AG10803 (cell line): ENCODE measurements around the gene CALY.
"Not testable (repeated sequence)": the region's sequence is repeated elsewhere in the genome, so short reads cannot be mapped to it uniquely, and the experiment has no call there.

Experiments
- DNase-seq: peaks from one replicate; pipeline ENCODE4 v3.0.0; 2010; ENCODE audit warnings: low read depth
- H3K4me3 ChIP-seq: 2 replicates; pipeline ENCODE4 v1.5.1; 2011; ENCODE audit warnings: mild to moderate bottlenecking, low read length, control low read depth
- TF ChIP-seq, protein P1 (sequence below): conservative IDR thresholded peaks from 2 replicates; pipeline ENCODE4 v1.5.1; 2011; ENCODE audit warnings: mild to moderate bottlenecking, low read length, control low read depth, inconsistent platforms

Gene CALY

DNA sequence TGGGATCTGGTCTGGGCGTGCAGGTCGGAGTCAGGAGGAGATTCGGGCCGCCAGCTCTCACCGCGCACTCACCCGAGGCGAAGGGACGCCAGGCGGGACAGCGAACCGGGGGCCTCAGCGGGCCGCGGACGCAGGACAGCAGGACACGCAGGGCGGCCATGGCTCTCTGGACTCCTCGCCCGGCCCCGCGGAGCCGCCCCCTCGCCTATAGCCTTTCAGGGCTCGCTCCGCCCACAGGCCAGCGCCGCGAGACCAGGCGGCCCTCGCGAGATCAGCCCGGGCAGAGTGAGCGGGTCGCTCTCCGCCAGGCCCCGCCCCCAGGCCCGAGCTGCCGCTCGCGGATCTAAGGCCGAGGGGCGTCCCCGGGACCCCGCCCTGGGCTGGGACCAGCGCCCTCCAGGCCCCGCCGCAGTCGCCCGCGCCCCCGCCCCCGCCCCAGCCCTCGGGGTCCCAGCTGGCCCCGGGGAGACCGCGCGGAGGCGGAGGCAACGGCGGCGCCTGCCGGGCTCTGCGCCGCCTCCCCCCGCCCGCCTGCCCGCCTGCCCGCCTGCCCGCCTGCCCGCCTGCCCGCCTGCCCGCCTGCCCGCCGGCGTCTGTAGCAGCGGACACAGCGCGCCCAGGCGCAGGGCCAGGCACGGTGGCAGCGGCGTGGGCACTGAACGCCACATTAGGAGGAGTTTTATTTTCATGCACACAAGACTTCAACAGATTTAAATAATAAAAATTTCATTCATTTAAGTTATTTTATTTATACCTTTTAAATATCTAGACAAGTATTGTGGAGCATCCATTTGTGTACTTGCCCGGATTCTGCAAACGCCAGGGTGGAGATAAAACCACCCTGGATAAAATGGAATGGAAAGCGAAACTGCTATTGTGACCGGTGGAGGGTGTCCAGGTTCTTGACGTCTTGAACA is 36.7 kb upstream of the CALY start, which contains the start of gene ECHS1:
TSS of gene ECHS1 (minus strand) at position 181 of the 917 bp plus-strand sequence. CDS start at position 160, 21 bp downstream.
- peak; percentile 85 for DNase-seq
- H3K4me3 ChIP-seq, result peak within 1 kb of the TSS; percentile 78
- TF ChIP-seq, protein P1, sequence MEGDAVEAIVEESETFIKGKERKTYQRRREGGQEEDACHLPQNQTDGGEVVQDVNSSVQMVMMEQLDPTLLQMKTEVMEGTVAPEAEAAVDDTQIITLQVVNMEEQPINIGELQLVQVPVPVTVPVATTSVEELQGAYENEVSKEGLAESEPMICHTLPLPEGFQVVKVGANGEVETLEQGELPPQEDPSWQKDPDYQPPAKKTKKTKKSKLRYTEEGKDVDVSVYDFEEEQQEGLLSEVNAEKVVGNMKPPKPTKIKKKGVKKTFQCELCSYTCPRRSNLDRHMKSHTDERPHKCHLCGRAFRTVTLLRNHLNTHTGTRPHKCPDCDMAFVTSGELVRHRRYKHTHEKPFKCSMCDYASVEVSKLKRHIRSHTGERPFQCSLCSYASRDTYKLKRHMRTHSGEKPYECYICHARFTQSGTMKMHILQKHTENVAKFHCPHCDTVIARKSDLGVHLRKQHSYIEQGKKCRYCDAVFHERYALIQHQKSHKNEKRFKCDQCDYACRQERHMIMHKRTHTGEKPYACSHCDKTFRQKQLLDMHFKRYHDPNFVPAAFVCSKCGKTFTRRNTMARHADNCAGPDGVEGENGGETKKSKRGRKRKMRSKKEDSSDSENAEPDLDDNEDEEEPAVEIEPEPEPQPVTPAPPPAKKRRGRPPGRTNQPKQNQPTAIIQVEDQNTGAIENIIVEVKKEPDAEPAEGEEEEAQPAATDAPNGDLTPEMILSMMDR, result no peak

DNA sequence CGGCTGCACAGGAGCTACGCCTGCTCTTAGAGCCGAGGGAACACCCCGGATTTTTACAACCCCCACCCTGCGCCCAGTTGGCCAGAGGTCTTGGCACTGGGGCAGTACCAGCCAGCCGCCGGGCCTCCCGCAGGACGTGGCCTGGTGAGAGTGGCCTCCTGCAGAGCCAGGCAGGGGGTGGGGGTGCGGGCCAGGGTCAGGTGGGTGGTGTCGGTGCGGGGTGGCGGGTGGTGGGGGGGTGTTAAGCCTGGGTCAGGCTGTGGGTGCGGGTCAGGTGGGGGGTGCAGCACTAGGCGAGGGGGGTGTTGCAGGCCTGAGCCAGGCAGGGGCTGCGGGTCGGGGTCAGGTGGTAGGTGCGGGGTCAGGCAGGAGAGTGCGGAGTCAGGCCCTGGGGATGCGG is 35.8 kb upstream of the CALY start:
- H3K4me3 ChIP-seq, result peak overlapping the region; percentile 78
- no peak for DNase-seq
- TF ChIP-seq, protein P1, result no peak

DNA sequence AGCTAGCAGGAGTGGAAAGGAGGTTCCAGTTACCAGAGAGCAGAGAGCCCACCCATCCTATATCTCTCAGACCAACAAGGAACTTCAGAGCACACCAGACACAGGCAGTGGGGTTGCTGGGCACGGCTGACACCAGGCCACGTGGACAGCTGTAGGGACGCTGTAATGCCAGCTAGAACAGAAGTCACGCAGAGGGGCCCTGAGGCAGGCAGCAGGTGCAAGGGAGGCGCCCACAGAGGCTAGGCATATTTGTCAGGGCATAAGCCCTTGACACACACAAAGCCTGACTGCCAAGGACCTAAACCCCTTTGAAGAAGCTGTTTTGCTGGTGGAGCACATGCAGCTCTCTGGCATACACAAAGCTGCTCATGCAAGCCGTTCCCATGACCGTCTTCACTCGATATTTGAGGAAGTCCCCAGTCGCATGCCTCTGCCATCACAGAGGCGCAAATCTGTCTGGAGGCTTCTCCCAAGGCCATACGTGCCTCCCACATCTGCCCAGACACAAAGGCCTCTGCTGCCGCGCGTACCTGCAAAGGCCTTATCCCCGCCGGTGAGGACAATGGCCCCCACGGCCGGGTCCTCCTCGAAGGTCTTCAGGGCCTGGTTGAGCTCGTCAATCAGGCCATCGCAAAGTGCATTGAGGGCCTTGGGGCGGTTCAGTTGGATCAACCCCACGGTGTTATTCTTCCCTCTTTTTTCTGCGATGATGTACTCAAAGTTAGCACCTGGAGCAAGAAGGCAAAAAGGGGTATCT is 33.5 kb upstream of the CALY start:
- TF ChIP-seq, protein P1, result no peak
- DNase-seq, result no peak

DNA sequence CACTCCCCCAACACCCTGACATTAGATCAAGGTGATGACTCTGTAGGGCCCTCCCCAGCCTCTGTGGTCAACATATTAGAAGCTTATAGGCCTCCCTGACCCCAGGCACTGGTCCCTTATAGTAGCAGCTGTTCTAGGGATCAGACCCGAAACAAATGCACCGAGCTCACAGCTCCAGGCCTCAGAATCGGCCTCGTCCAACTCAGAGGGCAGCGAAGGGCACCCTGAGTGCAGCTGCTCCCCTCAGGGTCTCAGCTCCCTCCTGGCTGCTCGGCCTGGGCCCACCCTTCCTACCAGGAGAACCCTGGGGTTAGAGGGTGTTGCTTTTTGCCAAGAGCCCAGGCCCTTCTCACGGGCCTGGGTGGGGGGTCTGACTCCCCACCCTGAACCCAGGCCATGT is 31.5 kb upstream of the CALY start:
- TF ChIP-seq, protein P1, result no peak
- H3K4me3 ChIP-seq, result no peak overlapping the region
- DNase-seq, result no peak

More for the DNA sequence above, 33.5 kb upstream of the CALY start:
- H3K4me3 ChIP-seq, result no peak overlapping the region

DNA sequence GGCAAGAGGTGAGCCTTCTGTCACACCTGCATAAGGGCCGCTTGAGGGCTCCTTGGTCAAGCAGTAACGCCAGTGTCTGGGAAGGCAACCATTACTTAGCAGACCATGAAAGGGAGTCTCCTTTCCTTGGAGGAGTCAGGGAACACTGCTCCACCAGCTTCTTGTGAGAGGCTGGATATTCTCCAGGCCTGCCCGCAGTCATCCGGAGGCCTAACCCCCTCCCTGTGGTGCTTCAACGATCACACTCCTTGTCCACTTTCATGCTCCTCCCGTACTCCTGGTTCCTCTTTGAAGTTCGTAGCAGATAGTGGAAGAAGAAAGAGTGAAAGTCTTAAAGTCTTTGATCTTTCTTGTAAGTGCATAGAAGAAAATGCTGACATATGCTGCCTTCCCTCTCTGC is 30.8 kb upstream of the CALY start:
- DNase-seq, result not testable (repeated sequence)

DNA sequence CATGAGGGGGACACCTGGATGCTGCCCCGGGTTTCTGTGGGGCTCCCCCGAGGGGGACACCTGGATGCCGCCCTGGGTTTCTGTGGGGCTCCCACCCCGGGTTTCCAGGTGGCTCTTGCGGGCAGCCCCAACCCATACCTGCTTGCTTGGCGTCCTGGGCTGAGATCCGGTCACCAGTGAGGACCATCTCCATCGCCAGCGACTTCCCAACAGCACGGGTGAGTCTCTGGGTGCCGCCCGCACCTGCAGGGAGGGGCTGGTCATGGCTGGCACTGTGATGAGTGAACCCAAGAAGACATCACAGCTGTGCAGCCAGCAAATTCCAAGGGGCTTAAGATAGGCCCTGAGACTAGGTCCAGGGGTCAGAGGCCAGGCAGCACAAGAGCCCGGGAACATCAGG is 30.1 kb upstream of the CALY start:
- TF ChIP-seq, protein P1, result no peak
- H3K4me3 ChIP-seq, result no peak overlapping the region

More for the DNA sequence above, 30.8 kb upstream of the CALY start:
- not testable (repeated sequence) for H3K4me3 ChIP-seq

DNA sequence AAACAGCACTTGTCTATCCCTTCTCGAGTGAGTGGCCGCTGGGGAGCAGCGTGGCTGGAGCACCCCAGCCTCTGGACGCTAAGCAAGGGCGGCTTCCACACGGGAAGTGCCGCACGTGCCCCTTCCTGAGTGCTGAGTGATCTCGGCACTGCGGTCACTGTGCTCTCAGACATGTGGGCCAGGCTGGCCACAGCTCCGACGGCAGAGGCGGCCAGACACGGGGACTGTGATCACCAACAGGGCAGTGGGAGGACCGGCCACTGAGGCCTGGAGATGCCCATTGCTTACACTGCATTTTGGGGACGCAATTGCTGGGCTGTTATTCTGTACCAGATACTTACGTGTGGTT is 29.4 kb upstream of the CALY start:
- no peak overlapping the region for H3K4me3 ChIP-seq
- no peak for DNase-seq
- TF ChIP-seq, protein P1, result no peak

More for the DNA sequence above, 30.1 kb upstream of the CALY start:
- no peak for DNase-seq
